GM18519 (cell line): ENCODE measurements around the gene ITIH3.

Experiments
- ATAC-seq: cut with Tn5 transposase; IDR thresholded peaks from one replicate; pipeline ENCODE4 v1.9.1; 2021; ENCODE audit warnings: mild to moderate bottlenecking, moderate library complexity; ENCODE audit not compliant: unreplicated experiment, low FRiP score

ITIH3 gene

DNA sequence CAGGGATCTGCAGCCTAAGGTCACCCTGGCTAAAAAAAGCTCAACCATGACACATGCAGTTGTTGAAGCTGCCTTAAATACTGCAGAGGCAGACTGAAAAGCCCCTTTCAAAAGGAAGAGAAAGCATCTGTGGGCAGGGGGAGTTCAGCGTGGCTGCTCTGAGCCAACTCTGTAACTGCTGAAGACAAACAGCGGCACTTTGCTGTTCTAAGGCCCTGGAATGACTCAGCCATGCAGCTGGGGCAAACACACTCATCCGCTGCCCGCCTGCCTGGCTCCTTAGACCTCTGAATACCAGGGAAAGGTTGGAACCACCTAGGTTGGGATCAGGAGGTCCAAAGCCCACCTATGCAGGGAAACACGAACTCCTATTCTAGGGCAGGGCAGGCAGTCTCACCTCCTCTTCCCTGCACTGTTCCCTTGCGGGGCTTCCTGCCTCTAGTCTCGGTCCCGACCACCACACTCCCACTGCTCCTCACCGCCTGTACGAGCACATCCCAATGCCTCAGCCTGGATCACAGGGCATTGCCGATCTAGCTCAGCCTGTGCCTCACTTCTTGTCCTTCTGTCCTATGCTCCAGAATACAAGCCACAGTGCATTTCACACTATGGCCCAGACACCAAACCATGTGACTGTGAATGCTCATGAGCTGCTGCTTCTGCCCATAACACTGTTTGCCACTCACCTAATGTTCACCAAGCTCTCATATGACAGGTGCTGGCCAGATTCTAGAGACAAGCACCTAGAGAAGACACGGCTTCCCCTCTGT is 46.8 kb downstream of the ITIH3 start:
- no peak for ATAC-seq

DNA sequence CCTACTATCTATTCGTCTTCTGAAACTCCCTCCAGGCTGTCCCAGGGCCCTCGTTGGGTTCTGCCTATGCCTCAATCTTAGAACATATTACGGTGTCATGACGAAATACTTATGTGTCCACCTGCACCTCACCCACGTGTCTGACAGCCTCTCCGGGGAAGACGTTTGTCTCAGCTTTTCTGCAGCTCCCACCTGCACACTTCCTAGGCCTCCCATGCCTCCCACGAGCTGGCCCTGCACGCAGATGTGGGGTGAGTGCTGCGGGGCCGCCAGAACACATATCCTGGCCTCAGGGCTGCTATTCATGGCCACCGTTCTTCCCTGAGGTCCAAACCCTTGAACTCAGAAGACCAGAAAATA is 47.4 kb downstream of the ITIH3 start:
- no peak for ATAC-seq

DNA sequence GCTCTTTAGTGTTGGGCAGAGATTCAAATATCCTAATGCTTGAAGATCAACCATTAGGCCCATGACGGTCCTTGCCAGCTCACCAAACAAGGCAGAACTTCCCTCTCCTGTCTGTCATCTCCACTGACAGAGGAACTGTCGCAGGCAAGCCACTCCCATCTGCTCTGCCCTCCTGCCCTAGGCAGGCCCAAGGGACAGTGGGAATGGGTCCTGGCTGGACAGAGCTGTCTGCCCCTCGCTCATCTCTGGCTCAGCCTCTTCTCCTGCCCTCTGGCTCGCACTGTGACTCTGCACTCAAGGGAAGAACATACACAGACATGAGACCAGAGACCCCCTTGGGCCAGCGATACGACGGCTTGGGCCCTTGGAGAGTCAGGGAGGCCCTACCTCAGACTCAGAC is 47.8 kb downstream of the ITIH3 start:
- ATAC-seq, result no peak

DNA sequence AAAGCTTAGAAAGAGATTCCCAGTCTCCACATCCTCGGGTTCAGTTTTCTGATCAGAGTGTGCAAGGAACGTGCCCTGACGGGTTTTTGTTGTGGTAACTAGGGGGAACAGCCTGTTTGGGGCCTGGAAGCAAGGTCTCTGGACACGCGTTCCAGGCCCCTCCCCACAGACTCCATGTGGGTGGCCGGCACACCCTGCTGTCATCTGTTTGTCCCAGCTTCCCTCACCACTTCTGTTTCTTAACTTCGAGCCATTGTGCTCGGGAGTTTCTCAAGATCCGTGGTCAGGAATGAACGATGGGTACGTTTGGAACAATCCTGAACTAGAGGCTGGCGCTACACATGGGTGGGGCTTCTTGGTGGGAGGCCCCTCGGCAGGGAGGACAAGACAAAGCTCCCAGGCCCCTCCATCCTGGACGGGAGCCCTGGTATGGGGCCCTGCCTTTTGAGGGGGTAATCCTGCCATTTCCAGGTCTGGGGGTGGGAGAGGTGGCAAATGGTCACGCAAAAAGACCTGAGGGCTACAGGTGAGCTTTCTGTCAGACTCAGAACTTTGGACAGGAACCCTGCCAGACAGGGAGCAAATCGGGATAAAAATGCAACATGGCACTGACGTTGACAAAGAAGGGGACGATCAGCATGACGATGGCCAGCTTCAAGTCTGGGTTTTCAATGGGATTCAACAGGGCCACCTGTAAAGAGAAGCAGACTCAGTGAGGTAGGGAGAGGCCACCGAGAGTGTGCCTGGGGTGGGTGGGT is 48.7 kb downstream of the ITIH3 start:
- ATAC-seq, result no peak

DNA sequence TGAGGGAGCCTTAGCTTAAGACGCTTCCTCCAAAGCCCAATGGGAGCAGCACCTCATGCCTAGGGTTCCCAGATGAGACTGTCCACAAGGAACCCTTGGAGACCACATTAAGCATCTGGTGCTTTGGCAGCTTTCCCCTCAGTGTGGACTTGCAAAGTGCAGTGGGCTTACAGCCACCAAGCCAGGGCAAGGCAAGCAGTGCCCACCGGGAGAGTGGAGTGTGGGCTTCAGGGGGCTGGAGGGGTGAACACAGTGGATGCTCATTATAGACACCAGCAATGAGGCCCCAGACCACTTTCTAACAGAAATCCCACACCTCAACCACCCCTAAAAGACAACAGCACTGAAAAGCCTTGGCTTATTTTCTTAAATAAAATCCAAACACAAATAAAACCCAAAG is 49.3 kb downstream of the ITIH3 start:
- ATAC-seq, result no peak

- ATAC-seq, result no peak
Observed at GRCh38 chr3:52844290-52844975, 49.8 kb downstream of the ITIH3 start.

DNA sequence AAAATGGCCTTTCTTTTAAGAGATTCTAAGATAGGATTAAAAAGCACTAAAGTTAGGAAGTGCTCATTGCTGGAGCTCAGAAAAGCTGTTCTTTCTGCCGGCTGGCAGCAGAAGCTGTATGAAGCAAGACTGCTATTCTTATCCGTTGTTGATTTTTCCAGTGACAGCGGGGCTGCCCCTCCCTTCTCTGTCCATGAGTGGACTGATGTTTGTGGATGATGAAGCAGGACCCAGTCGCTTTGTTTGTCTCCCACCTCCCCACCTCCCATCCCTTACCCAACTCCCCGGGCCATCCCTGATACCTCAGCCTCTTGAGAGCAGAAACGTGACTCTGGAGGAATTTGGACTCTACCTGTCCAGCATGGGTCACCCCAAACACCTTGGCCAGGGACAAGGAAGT is 50.6 kb downstream of the ITIH3 start:
- no peak for ATAC-seq

GRCh38 chr3:52845691-52846431 is 51.3 kb downstream of the ITIH3 start:
- no peak for ATAC-seq

GRCh38 chr3:52846432-52846965 is 51.9 kb downstream of the ITIH3 start:
- no peak for ATAC-seq

DNA sequence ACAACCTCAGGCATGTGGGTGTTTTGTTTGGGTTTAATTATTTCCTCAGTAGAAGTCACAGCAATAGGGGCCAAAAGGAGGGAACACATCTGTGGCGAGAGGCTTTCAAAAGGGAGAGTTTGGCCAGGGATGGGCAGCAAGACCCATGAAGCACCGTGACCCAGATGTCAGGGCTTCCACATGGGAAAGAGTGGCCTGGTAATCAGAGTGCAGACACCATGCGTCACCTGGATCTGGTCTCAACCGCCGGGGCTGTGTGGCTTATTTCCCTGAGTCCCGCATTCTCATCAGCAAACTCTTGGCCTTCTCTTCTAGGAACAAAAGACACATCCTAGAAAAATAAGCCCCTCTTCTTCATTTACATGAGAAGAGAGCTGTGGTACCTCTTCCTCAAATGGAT is 52.6 kb downstream of the ITIH3 start:
- ATAC-seq, result no peak

GRCh38 chr3:52847726-52848125 is 53.1 kb downstream of the ITIH3 start:
- no peak for ATAC-seq

- ATAC-seq, result no peak
Observed at GRCh38 chr3:52848617-52849016, 54.0 kb downstream of the ITIH3 start.

DNA sequence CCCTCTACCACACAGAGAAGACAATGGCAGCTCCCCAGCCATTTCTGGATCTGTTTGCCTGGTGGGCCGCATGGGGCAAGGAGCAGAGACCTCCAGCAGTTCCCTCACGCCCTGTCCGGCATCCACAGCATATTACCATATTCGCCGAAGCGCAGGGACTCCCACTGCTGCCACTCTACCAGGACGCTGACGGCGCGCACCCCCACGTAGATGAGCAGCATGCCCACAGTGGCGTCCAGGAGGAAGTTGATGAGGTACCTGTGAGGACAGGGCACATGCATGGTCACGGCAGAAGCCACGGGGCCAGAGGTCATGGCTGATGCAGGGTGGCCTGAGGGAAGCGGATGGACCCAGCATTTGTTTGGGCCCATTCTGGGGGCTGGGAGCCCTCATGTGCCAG is 55.1 kb downstream of the ITIH3 start:
- no peak for ATAC-seq

DNA sequence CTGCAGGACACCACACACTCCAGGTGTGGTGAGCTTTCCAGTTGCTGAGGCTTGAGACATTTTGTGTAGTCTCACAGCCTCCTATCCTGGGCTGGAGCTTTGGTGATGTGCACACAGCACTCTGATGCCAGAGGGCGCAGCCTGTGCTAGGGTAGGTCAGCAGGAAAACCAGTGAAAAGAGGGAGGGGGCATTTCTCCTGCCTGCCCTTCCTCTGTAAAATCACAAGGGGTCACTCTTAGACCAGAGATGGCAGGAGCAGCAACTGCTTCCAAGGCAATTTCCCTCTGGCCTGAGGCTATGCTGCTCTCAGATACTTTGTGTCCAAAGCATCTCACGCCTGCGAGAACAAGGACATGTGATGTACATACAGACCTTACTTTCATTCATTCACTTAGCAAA is 56.8 kb downstream of the ITIH3 start:
- no peak for ATAC-seq

DNA sequence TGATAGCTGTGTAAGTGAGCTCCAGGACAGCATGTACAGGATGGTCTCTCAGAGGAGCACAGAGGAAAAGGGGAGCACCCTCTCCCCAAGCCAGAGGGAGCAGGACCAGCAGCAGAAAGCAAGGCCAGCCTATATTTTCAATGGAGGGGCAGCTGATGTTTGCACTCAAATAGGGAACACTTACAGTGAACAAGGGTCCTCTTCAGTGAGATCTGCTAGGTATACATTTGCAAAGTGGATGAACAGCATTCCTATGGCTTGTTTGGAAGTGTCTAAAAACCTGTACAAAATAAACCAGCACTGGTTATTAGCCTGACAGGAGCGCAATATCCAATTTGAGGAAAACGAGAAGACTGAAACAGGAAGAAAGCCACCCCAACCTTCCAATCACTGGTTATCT is 57.8 kb downstream of the ITIH3 start:
- no peak for ATAC-seq

- ATAC-seq, result no peak
Observed at GRCh38 chr3:52854013-52854412, 59.4 kb downstream of the ITIH3 start.

DNA sequence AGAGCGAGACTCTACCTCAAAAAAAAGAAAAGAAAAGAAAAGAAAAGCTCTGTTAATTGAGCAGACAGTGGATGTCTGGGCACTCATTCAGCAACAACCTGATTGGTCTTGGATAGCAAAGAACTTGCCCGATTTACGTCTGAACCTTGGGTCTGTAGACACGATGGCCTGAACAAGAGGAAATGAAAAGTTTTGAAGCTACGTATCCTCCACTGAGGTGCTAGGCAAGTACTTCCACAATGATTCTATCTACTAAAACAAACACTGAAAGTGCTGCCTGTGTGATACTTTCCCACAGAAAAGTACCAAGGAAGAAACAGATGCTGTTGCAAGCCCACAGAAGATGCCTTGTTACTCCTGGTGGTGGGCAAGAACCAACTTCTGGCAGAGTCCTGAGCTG is 62.1 kb downstream of the ITIH3 start:
- ATAC-seq, result no peak

DNA sequence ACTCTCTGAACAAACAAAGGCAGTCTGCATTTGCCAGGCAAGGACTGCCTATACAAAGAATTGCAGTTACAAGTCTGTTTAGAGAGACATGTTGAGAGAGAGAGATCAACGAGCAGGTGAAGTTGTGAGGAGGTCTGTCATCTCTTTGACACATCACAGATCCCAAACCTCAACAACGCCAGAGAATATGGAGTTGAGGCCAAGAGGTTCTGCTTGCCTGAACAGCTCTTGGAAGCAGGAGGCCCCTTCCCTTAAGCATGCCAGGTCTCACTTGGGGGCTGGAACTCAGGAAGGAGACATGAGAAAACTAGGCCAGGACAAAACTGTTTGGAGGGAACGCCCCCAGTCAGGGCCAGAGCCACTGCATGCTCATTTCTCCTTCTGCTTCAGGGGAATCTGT is 62.5 kb downstream of the ITIH3 start:
- no peak for ATAC-seq

DNA sequence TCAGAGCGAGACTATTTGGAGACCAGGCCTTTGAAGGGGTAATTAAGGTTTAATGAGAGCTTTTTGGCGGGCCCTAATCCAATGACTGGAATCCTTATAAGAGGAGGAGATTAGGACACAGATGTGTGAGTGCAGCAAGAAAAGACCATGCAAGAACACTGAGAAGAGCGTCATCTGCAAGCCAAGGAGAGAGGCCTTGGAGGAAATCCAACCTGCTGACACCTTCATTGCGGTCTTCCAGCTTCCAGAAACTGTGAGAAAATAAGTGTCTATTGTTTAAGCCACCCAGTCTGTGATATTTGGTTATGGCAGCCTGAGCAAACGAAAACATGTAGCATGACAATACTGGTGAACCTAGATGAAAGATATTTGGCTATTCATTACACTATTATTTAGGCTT is 63.3 kb downstream of the ITIH3 start:
- no peak for ATAC-seq
